GM12892 (cell line): ENCODE measurements around the gene RTN4RL2.
A peak's percentile ranks its signal among the peaks of the same experiment; 100 is the strongest.

Experiments used
- POLR2A ChIP-seq: IDR thresholded peaks from 2 replicates; pipeline ENCODE4 v1.6.1; 2011; ENCODE audit warnings: low read depth, low read length, control low read depth
- POLR2AphosphoS5 ChIP-seq: IDR thresholded peaks from 2 replicates; pipeline ENCODE4 v1.6.1; 2011; ENCODE audit warnings: low read depth, low read length, control low read depth
- TAF1 ChIP-seq: IDR thresholded peaks from 2 replicates; pipeline ENCODE4 v1.6.1; 2011; ENCODE audit warnings: low read depth, mild to moderate bottlenecking, control low read depth, low read length, borderline replicate concordance

DNA sequence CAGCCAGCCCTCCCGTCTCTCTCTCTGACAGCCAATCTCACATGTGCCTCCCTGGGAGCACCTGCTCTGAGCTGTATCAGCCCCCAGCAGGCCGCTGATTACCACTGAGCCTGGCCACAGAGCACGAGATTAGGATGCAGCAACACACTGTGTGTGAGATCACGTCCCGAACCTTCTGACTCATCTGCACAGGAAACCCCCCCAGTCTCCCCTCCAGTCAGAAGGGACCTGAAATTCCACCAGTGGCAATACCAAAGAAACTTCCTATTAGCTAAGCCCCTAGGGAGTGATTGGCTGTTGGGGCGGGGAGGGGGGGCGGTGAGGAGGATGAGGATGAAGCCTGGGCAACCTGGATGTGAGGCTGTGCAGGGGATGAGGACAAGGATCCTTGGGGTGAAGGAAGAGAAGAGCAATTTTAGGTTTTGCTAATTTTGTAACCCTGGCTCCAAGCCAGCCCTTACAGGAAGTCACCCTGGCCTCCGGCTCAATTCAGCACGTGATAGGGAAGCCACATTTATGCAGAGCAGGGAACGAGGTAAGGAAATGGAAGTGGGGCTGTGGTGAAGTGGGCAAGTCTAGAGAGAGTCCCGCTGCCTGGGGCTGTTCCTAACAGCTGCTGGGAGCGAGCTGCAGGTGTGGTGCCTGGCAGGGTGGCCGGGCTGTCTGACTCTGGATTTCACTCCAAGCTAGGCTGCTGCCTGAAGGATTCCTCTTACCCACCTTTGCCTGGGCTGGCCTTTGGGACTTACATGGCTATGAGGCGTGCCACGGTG lies 35.4 kb upstream of the RTN4RL2 start:
- TF ChIP-seq POLR2A = peak; percentile 77
- peak; percentile 86; the same call in 1 of the 2 replicates for TF ChIP-seq POLR2AphosphoS5
- TF ChIP-seq TAF1 = peak; percentile 42; the same call in 1 of the 2 replicates
